Gastroesophageal sphincter (tissue), 3 donors: ENCODE results near the gene CCS.

Experiments used
- POLR2AphosphoS5 ChIP-seq: sonication (generic); formaldehyde crosslinking; IDR thresholded peaks from one replicate; pipeline ENCODE4 v1.6.1; 2017; ENCODE audit warnings: antibody characterized with exemption
- TF ChIP-seq, protein P1 (sequence below), 4 experiments: fragments of 200-600 bp in 2 of 4; fragments of 450-650 bp in 2 of 4; sonication (generic) in 1 of 4; IDR thresholded peaks; one replicate each; pipeline ENCODE4 v1.5.1; 2017 to 2019; ENCODE audit warnings: antibody characterized with exemption in 4 of 4, mild to moderate bottlenecking in 2 of 4, moderate library complexity in 2 of 4

DNA sequence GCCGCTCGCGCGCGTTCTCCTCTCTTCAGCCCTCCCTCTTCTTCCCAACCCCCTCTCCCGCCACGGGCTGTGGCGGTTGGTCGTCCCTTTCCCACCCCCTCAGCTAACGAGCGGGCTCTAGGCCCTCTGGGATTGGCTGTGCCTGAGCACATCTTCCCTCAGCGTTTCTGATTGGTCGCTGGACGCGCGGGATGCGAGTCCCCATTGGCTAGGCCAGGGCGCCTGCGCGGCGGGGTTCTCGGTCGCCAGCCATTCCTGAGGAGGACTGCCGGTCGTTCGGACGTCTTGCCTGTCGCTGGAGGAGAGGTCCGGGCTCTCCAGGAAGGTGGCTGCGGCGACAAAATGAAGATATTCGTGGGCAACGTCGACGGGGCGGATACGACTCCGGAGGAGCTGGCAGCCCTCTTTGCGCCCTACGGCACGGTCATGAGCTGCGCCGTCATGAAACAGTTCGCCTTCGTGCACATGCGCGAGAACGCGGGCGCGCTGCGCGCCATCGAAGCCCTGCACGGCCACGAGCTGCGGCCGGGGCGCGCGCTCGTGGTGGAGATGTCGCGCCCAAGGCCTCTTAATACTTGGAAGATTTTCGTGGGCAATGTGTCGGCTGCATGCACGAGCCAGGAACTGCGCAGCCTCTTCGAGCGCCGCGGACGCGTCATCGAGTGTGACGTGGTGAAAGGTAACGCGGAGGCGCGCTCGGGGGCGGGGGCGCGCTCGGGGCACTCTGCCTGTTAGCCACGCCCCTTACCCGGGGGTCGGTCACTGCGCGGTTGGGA, 23.6 kb downstream of the CCS start, which contains the start of gene RBM14:
- TF ChIP-seq, protein P1, sequence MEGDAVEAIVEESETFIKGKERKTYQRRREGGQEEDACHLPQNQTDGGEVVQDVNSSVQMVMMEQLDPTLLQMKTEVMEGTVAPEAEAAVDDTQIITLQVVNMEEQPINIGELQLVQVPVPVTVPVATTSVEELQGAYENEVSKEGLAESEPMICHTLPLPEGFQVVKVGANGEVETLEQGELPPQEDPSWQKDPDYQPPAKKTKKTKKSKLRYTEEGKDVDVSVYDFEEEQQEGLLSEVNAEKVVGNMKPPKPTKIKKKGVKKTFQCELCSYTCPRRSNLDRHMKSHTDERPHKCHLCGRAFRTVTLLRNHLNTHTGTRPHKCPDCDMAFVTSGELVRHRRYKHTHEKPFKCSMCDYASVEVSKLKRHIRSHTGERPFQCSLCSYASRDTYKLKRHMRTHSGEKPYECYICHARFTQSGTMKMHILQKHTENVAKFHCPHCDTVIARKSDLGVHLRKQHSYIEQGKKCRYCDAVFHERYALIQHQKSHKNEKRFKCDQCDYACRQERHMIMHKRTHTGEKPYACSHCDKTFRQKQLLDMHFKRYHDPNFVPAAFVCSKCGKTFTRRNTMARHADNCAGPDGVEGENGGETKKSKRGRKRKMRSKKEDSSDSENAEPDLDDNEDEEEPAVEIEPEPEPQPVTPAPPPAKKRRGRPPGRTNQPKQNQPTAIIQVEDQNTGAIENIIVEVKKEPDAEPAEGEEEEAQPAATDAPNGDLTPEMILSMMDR (IDR thresholded peaks at IDR 0.05), result no peak
- peak; percentile 100 for TF ChIP-seq POLR2AphosphoS5
